CD4-positive, alpha-beta T cell (primary cell): ENCODE data around the gene OSBPL3. TPM values are rescaled to one million over a fixed set of nuclear protein-coding genes. Genes with fewer than 3 reads are reported as not detected.

ENCODE experiments used
- ATAC-seq: fragments of 200-7000 bp; cut with Tn5 transposase; one replicate; pipeline ENCODE4 v1.10.0; 2022; ENCODE audit warnings: mild to moderate bottlenecking; ENCODE audit not compliant: poor library complexity
- CTCF ChIA-PET: fragments of 350-600 bp; sonication (Branson Sonifier 250); formaldehyde crosslinking; loops from one replicate; lab custom pipeline; 2021; ENCODE audit warnings: antibody characterized with exemption, inconsistent platforms; lab: Charles Lee
- POLR2A ChIA-PET: fragments of 350-600 bp; sonication (Branson Sonifier 250); formaldehyde crosslinking; loops from one replicate; lab custom pipeline; 2021; ENCODE audit warnings: antibody characterized with exemption, inconsistent platforms; lab: Charles Lee
- DNase-seq, 14 experiments: peaks; one replicate each; pipeline ENCODE4 v3.0.0-alpha.2; 2013 to 2020; ENCODE audit warnings: mixed read lengths in 2 of 14
- H3K27ac ChIP-seq, 2 donors: one replicate each; pipeline versions ENCODE4 v1.5.1 to v1.7.0; 2013; ENCODE audit warnings: low read length in 2 of 2, low read depth in 1 of 2, mild to moderate bottlenecking in 1 of 2
- H3K27me3 ChIP-seq, 2 experiments: 1 replicate in 1 of 2; 2 replicates in 1 of 2; pipeline versions ENCODE4 v1.6.1 to v1.7.0; 2013; ENCODE audit warnings: low read length in 2 of 2, control low read depth in 1 of 2, mild to moderate bottlenecking in 1 of 2, moderate library complexity in 1 of 2; ENCODE audit not compliant: insufficient read depth in 2 of 2, control insufficient read depth in 1 of 2
- H3K36me3 ChIP-seq: one replicate; pipeline ENCODE4 v1.6.1; 2013; ENCODE audit warnings: low read length, control low read depth; ENCODE audit not compliant: insufficient read depth
- H3K4me1 ChIP-seq: one replicate; pipeline ENCODE4 v1.6.1; 2013; ENCODE audit warnings: low read length, control low read depth; ENCODE audit not compliant: insufficient read depth
- H3K4me3 ChIP-seq: one replicate; pipeline ENCODE4 v1.5.1; 2013; ENCODE audit warnings: mild to moderate bottlenecking, low read length, moderate library complexity
- H3K9me3 ChIP-seq, 2 experiments: 1 replicate in 1 of 2; 2 replicates in 1 of 2; pipeline versions ENCODE4 v1.6.1 to v1.7.0; 2013; ENCODE audit warnings: low read length in 2 of 2, mild to moderate bottlenecking in 2 of 2, control low read depth in 1 of 2, moderate library complexity in 1 of 2; ENCODE audit not compliant: control insufficient read depth in 1 of 2, insufficient read depth in 1 of 2
- H3K27ac Mint-ChIP-seq: one replicate; pipeline ENCODE4 v1.8.0; 2020; ENCODE audit warnings: mixed read lengths
- H3K27me3 Mint-ChIP-seq: one replicate; pipeline ENCODE4 v1.8.0; 2021; ENCODE audit warnings: mixed read lengths
- H3K36me3 Mint-ChIP-seq: one replicate; pipeline ENCODE4 v1.8.0; 2021; ENCODE audit warnings: low read depth, mixed read lengths
- H3K4me1 Mint-ChIP-seq: one replicate; pipeline ENCODE4 v1.8.0; 2021; ENCODE audit warnings: low read depth, mixed read lengths
- H3K4me3 Mint-ChIP-seq: one replicate; pipeline ENCODE4 v1.8.0; 2020; ENCODE audit warnings: mild to moderate bottlenecking, mixed read lengths
- H3K9me3 Mint-ChIP-seq: one replicate; pipeline ENCODE4 v1.8.0; 2020; ENCODE audit warnings: mixed read lengths
- intact Hi-C, 2 experiments: fragments of 100-400 bp; cut with DNase I in 1 of 2; cut with micrococcal nuclease in 1 of 2; formaldehyde crosslinking; loops; one replicate each; pipeline versions ENCODE4 v1.15.1 to v1.9.0; 2023 to 2025; cut with DNase I, micrococcal nuclease
- total RNA-seq, 174 experiments: library from RNA in 2 of 174; stranded (reverse) in 2 of 174; gene quantifications; one replicate each; pipeline ENCODE4 v1.2.3 and lab custom pipeline; 2021 to 2026
- TF ChIP-seq, protein P1 (sequence below): fragments of 200-600 bp; IDR thresholded peaks from one replicate; pipeline ENCODE4 v1.8.0; 2022; ENCODE audit warnings: antibody characterized with exemption, mild to moderate bottlenecking

Gene OSBPL3
- total RNA-seq, 2 experiments from 2014 or later: 25.4 to 25.9 TPM

DNA sequence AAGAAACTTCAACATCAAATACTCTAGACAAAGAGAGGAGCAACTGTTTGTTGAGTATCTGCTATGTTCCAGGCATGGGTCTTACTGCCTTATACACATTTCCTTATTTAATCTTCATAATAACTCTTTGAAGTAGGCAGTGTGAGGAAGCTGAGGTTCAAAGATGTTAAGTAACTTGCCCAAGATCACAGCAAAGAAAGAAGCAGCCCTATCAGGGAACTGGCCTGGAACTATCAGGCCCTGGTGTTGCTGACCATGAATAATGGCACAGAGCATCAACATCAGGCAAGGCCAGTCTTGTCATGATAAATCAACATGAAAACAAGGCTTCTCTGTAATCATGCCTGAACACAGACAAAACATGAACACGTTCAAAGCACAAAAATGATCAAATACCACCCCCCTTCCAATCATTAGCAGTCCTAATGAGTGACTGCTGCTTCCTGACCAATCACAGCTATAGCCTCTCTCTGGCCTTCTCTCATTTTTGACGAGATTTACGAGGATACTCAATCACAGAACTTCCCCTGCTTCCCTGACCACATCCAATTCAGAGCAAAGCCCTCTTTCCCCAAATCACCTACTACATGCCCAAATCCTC is 225.0 kb downstream of the OSBPL3 start:
- peaks cover 30 to 39% of the 10 kb centered on the region in 2 experiments for H3K27me3 ChIP-seq
- no peak overlapping the region for H3K27ac Mint-ChIP-seq
- no peak for DNase-seq
- ATAC-seq: no peak
- no peaks in the 10 kb centered on the region for H3K36me3 ChIP-seq
- TF ChIP-seq, protein P1, sequence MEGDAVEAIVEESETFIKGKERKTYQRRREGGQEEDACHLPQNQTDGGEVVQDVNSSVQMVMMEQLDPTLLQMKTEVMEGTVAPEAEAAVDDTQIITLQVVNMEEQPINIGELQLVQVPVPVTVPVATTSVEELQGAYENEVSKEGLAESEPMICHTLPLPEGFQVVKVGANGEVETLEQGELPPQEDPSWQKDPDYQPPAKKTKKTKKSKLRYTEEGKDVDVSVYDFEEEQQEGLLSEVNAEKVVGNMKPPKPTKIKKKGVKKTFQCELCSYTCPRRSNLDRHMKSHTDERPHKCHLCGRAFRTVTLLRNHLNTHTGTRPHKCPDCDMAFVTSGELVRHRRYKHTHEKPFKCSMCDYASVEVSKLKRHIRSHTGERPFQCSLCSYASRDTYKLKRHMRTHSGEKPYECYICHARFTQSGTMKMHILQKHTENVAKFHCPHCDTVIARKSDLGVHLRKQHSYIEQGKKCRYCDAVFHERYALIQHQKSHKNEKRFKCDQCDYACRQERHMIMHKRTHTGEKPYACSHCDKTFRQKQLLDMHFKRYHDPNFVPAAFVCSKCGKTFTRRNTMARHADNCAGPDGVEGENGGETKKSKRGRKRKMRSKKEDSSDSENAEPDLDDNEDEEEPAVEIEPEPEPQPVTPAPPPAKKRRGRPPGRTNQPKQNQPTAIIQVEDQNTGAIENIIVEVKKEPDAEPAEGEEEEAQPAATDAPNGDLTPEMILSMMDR: no peak
- H3K27me3 Mint-ChIP-seq: peaks cover 37% of the 10 kb centered on the region
- peak overlapping the region; percentile 2 for H3K4me3 Mint-ChIP-seq
- no peaks in the 10 kb centered on the region for H3K36me3 Mint-ChIP-seq
- H3K4me3 ChIP-seq: no peak overlapping the region
- intact Hi-C loops: no loop called here
- H3K4me1 ChIP-seq: peaks cover 24% of the 10 kb centered on the region
- H3K9me3 Mint-ChIP-seq: no peaks in the 10 kb centered on the region
- CTCF ChIA-PET: no interaction called here
- POLR2A ChIA-PET: no interaction called here
- H3K27ac ChIP-seq: no peak overlapping the region
- peaks cover 0 to 4% of the 10 kb centered on the region in 2 experiments for H3K9me3 ChIP-seq
- peaks cover 23% of the 10 kb centered on the region for H3K4me1 Mint-ChIP-seq

DNA sequence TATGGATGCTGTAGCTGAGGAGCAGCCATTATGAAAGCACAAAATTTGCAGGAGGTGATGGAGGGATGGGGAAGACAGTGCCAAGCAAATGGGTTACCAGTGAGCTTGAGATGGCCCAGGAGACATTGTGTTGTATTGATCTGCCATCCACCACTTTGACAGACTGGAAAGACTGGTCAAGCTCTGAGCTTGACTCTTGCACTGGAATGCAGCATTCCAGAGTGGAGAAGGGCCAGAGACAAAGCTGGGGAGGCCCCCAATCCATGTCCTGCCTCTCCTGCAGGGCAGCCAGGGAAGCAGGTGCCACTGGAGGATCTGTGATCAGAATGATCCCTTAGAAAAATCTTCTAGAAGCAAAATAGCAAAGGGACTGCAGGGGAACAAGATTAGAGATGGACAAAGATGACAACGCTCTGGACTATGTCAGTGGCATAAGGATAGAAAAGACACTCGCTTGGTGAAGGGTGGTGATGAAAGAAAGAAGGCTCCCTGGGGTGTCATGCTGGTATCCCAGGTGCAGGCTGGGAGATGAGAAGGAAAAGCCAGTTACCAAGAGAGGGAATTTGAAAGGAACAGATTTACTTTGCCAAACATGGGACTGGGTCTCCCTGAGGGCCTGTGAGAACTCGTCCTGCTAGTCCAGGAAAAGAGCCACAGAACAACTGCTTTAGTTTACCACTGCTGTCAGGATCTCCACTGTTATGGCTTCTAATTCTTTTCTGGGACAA is 227.7 kb downstream of the OSBPL3 start:
- H3K4me3 Mint-ChIP-seq: no peak overlapping the region
- H3K4me1 Mint-ChIP-seq: peaks cover 23% of the 10 kb centered on the region
- Histone ChIP-seq H3K36me3 (no peaks in the 10 kb centered on the region), H3K4me1 (peaks cover 16% of the 10 kb centered on the region), H3K27me3 (peaks cover 6 to 12% of the 10 kb centered on the region in 2 experiments), H3K9me3 (peaks cover 0 to 4% of the 10 kb centered on the region in 2 experiments), H3K4me3 (no peak overlapping the region), H3K27ac (no peak overlapping the region)
- ChIA-PET POLR2A (no interaction called here), CTCF (no interaction called here)
- H3K27me3 Mint-ChIP-seq: peaks cover 25% of the 10 kb centered on the region
- DNase-seq (no peak), ATAC-seq (no peak)
- no peaks in the 10 kb centered on the region for H3K9me3 Mint-ChIP-seq
- H3K36me3 Mint-ChIP-seq: no peaks in the 10 kb centered on the region
- TF ChIP-seq, protein P1: no peak
- H3K27ac Mint-ChIP-seq: no peak overlapping the region
- intact Hi-C loops: no loop called here

DNA sequence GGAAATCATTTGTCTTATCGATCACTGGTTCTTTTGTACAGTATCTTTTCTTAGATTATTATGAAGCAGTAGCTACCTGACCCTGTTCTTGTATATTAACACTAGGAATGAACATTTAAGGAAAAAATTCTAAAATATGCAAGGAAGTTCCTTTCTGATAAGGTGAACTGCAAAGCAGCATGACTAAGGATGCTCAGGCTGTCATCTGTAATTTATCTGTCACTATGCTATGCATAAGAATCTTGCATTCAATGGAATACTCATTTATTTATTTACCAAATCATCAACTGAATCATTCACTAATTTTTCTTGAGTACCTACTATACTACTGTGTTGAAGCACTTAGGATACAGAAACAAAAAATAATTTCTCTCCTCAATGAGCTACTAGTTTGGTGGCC is 228.5 kb downstream of the OSBPL3 start:
- Mint-ChIP-seq H3K27ac (no peak overlapping the region), H3K9me3 (no peaks in the 10 kb centered on the region), H3K4me1 (peaks cover 20% of the 10 kb centered on the region), H3K36me3 (no peaks in the 10 kb centered on the region), H3K4me3 (no peak overlapping the region), H3K27me3 (peaks cover 20% of the 10 kb centered on the region)
- CTCF ChIA-PET: no interaction called here
- intact Hi-C loops: no loop called here
- ATAC-seq: no peak
- peaks cover 0 to 8% of the 10 kb centered on the region in 2 experiments for H3K27me3 ChIP-seq
- H3K4me1 ChIP-seq: peaks cover 10% of the 10 kb centered on the region
- POLR2A ChIA-PET: no interaction called here
- TF ChIP-seq, protein P1: no peak
- no peak for DNase-seq
- H3K27ac ChIP-seq: no peak overlapping the region
- no peak overlapping the region for H3K4me3 ChIP-seq
- H3K36me3 ChIP-seq: no peaks in the 10 kb centered on the region
- H3K9me3 ChIP-seq: peaks cover 0 to under 1% of the 10 kb centered on the region in 2 experiments
